Tibial nerve (tissue), 4 donors: ENCODE measurements around the gene RAPGEF5. TPM values are rescaled to one million over a fixed set of nuclear protein-coding genes. Genes with fewer than 3 reads are reported as not detected.

ENCODE experiments used
- DNase-seq, 2 donors: peaks; one replicate each; pipeline ENCODE4 v3.0.0-alpha.2; 2019; ENCODE audit warnings: low spot score in 2 of 2
- H3K27ac ChIP-seq, 4 donors: fragments of 200-600 bp; sonication (generic) in 3 of 4; one replicate each; pipeline ENCODE4 v1.5.1; 2017 to 2019; ENCODE audit warnings: mild to moderate bottlenecking in 1 of 4
- H3K27me3 ChIP-seq, 2 donors: fragments of 200-600 bp; sonication (generic) in 1 of 2; one replicate each; pipeline versions ENCODE4 v1.5.1 to v1.6.0; 2017 to 2019
- H3K36me3 ChIP-seq, 3 donors: fragments of 200-600 bp; sonication (generic); one replicate each; pipeline ENCODE4 v1.5.1; 2018 to 2019
- H3K4me1 ChIP-seq, 4 donors: fragments of 200-600 bp; sonication (generic) in 3 of 4; one replicate each; pipeline ENCODE4 v1.5.1; 2017 to 2019
- H3K4me3 ChIP-seq, 4 donors: fragments of 200-600 bp; sonication (generic) in 3 of 4; one replicate each; pipeline ENCODE4 v1.5.1; 2017 to 2019; ENCODE audit warnings: mild to moderate bottlenecking in 1 of 4, moderate library complexity in 1 of 4
- H3K9me3 ChIP-seq, 4 donors: fragments of 200-600 bp; sonication (generic) in 3 of 4; one replicate each; pipeline ENCODE4 v1.5.1; 2017 to 2019
- EP300 ChIP-seq, 2 donors: sonication (generic); formaldehyde crosslinking; IDR thresholded peaks; one replicate each; pipeline ENCODE4 v1.6.1; 2017; ENCODE audit warnings: antibody characterized with exemption in 2 of 2, mild to moderate bottlenecking in 1 of 2
- POLR2A ChIP-seq, 2 donors: fragments of 450-650 bp; IDR thresholded peaks; one replicate each; pipeline ENCODE4 v1.6.1; 2017; ENCODE audit warnings: antibody characterized with exemption in 2 of 2, mild to moderate bottlenecking in 2 of 2, moderate library complexity in 2 of 2
- WGBS, 2 donors: methylation state at CpG; one replicate each; pipeline ENCODE4 v1.1.5; 2018; 5-methylcytosine and 5-hydroxymethylcytosine counted together
- total RNA-seq, 4 donors: library from RNA; depleted of rRNA; stranded (reverse); fragments of >200 nt; gene quantifications; one replicate each; pipeline ENCODE4 v1.1.0, GENCODE V29; 2016
- TF ChIP-seq, protein P1 (sequence below), 5 experiments: fragments of 200-600 bp in 3 of 5; fragments of 450-650 bp in 2 of 5; sonication (generic) in 3 of 5; IDR thresholded peaks; one replicate each; pipeline ENCODE4 v1.5.1; 2016 to 2019; ENCODE audit warnings: antibody characterized with exemption in 5 of 5, mild to moderate bottlenecking in 3 of 5, moderate library complexity in 2 of 5

Gene RAPGEF5
- total RNA-seq, 4 donors from 2014 or later = 63.3 to 121 (median 76.9) TPM

DNA sequence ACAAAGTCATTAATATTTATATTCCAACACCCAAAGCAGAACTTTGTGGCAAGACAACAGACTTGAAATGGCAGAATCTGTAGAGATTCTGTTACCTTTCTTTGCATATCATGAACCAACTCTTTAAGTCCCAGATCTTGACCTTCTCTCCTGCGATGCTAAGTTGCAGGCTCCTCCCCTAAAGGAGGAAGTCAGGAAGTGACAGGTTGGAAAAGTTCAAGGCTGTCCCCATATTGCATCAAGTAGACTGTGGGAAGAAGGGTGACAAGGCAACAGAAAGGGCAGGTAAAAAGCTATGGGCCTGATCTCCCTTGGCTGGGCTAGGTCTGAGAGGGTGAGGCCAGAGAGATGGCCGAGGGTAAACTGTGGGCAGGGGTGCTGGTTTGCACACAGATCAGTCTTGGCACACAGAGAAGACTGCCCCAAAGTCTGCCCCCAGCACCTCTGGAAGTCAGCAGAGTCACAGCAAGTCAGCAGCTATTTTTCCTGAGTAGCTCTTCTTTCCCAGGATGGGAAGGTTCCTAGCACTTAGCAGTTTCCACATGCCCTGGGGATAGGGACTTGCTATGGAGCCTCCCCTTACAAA lies 115.1 kb downstream of the RAPGEF5 start:
- DNase-seq = no peak
- Histone ChIP-seq H3K27me3 (no peaks in the 10 kb centered on the region), H3K27ac (no peak overlapping the region), H3K36me3 (no peaks in the 10 kb centered on the region), H3K4me1 (no peaks in the 10 kb centered on the region), H3K9me3 (peaks cover 0 to 10% (median 3%) of the 10 kb centered on the region in 4 donors), H3K4me3 (no peak overlapping the region)
- TF ChIP-seq, protein P1, sequence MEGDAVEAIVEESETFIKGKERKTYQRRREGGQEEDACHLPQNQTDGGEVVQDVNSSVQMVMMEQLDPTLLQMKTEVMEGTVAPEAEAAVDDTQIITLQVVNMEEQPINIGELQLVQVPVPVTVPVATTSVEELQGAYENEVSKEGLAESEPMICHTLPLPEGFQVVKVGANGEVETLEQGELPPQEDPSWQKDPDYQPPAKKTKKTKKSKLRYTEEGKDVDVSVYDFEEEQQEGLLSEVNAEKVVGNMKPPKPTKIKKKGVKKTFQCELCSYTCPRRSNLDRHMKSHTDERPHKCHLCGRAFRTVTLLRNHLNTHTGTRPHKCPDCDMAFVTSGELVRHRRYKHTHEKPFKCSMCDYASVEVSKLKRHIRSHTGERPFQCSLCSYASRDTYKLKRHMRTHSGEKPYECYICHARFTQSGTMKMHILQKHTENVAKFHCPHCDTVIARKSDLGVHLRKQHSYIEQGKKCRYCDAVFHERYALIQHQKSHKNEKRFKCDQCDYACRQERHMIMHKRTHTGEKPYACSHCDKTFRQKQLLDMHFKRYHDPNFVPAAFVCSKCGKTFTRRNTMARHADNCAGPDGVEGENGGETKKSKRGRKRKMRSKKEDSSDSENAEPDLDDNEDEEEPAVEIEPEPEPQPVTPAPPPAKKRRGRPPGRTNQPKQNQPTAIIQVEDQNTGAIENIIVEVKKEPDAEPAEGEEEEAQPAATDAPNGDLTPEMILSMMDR (IDR thresholded peaks at IDR 0.05) = no peak
- TF ChIP-seq POLR2A (IDR thresholded peaks at IDR 0.05) (no peak), EP300 (IDR thresholded peaks at IDR 0.05) (no peak)
- 91% methylated on average over 2 of the region's 2 CpGs for WGBS, 2 donors

DNA sequence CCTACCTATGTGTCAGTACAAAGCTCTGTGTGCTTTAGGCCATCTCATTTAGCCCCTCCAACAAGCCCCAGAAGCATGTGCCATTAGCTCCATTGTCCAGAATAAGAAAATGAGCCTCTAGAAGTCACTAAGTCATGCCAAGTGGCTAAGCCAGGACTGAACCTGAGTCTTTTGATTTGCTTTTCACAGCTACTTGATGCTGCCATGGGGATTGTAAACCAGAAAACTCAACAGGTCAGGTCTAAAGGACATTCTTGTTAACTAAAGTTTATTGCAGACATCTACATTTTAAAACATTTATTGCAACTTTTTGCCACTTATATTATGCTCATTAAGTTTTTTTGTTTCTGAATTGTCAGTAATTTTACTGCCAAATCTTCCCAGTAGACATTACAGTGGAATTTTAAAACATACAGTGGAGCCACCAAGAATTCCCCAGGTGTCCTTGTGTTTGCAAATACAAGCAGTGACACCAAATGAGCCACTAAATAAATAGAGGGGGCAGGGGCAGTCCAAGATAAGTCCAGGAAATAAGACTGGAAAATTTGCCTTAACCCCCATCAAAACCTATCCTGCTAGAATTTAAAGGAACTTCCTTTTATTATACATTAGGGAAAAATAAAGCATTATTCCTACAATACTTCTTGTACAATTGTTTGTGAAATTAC lies 115.9 kb downstream of the RAPGEF5 start:
- Histone ChIP-seq H3K4me1 (no peaks in the 10 kb centered on the region), H3K27ac (no peak overlapping the region), H3K27me3 (no peaks in the 10 kb centered on the region), H3K4me3 (no peak overlapping the region), H3K9me3 (peaks cover 0 to 2% (median under 1%) of the 10 kb centered on the region in 4 donors), H3K36me3 (no peaks in the 10 kb centered on the region)
- no peak for TF ChIP-seq POLR2A (IDR thresholded peaks at IDR 0.05)
- TF ChIP-seq, protein P1 (IDR thresholded peaks at IDR 0.05) = no peak
- no peak for TF ChIP-seq EP300 (IDR thresholded peaks at IDR 0.05)
- no peak for DNase-seq

DNA sequence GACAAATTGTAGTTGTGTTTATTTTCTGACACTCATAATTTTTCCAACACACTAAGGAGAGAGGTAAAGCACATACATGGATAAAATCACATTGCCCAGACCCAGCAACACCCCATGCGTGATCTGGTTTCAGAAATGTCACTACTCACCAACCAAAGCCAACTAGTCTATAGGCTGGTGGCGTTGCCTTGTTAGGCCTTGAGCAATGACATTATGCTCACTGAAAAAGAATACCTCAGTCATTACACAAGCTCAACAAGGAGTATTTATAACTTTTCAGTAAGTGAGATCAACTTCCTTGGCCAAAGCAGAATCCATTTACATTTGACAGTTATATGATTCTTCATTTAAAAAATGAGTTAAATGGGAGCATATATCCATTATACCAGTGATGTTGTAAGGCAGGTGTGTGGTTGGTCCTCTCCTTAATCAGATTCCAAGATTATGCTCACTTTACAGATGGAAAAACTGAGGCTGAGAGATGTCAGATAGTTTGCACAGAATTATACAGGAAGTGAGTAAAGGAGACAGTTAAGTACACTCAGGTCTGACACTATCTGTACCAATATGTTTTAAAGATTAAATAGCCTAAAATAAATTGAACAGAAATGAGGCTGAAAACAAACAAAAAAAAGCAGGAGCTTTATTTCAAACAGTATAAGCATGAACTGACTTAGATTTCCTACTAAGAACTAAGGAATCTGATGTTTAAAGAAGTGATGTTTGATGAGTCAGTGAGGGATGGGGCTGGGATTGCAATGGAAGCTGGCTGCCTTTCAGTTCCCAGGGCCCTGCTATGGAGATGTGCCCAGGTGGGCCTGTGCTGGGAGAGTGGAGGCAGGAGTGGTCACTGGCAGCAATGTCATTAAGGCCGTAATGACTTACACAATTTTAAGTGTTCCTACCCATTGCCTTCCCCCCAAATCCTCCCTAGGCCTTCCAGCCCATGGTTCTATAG lies 118.3 kb downstream of the RAPGEF5 start:
- 86 to 97% methylated on average over 3 of the region's 3 CpGs for WGBS, 2 donors
- Histone ChIP-seq H3K27ac (no peak overlapping the region), H3K27me3 (no peaks in the 10 kb centered on the region), H3K4me1 (peaks cover 0 to 4% (median 0%) of the 10 kb centered on the region in 4 donors), H3K9me3 (no peaks in the 10 kb centered on the region), H3K36me3 (no peaks in the 10 kb centered on the region), H3K4me3 (no peak overlapping the region)
- no peak for TF ChIP-seq POLR2A (IDR thresholded peaks at IDR 0.05)
- TF ChIP-seq, protein P1 (IDR thresholded peaks at IDR 0.05) = no peak
- TF ChIP-seq EP300 (IDR thresholded peaks at IDR 0.05) = no peak
- no peak for DNase-seq

DNA sequence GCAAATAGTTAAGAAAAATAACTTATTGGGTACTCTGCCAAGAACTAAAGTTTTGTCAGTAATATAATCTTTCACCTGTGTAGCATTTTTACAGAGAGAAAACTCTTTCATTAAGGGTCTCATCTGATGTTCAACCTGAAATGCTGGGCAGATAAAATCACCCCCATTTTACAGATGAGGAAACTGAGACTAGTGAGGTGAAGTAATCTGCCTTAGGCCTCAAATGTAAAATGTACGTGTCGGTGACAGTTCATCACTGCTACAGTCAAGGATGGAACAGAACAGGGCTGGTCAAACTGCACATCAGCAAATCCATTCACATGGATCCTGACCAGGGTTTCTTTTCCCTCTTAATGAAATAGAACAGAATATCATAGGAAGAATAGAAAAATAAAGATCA lies 121.8 kb downstream of the RAPGEF5 start:
- no peaks in the 10 kb centered on the region for H3K9me3 ChIP-seq
- no peak for DNase-seq
- H3K4me1 ChIP-seq = peaks cover 0 to 4% (median 0%) of the 10 kb centered on the region in 4 donors
- no peaks in the 10 kb centered on the region for H3K27me3 ChIP-seq
- H3K4me3 ChIP-seq = no peak overlapping the region
- H3K36me3 ChIP-seq = no peaks in the 10 kb centered on the region
- WGBS, 2 donors = 96 to 98% methylated on average over 2 of the region's 2 CpGs
- TF ChIP-seq, protein P1 (IDR thresholded peaks at IDR 0.05) = no peak
- no peak for TF ChIP-seq POLR2A (IDR thresholded peaks at IDR 0.05)
- no peak for TF ChIP-seq EP300 (IDR thresholded peaks at IDR 0.05)
- no peak overlapping the region for H3K27ac ChIP-seq
